GM19043 (cell line): ENCODE data around the gene MRPL1.
"Not testable (repeated sequence)": the region's sequence is repeated elsewhere in the genome, so short reads cannot be mapped to it uniquely, and the experiment has no call there.

Source experiments
- ATAC-seq: cut with Tn5 transposase; IDR thresholded peaks from one replicate; pipeline ENCODE4 v1.9.1; 2021; ENCODE audit warnings: low read depth; ENCODE audit not compliant: unreplicated experiment

MRPL1 gene

GRCh38 chr4:77849278-77849965, 13.2 kb upstream of the MRPL1 start:
- no peak for ATAC-seq

- peak; percentile 86 for ATAC-seq
Observed at GRCh38 chr4:77852892-77853495, 9.6 kb upstream of the MRPL1 start.

GRCh38 chr4:77854431-77855111, 8.1 kb upstream of the MRPL1 start:
- no peak for ATAC-seq

GRCh38 chr4:77856152-77856551, 6.5 kb upstream of the MRPL1 start:
- no peak for ATAC-seq

GRCh38 chr4:77859256-77859655, 3.4 kb upstream of the MRPL1 start:
- no peak for ATAC-seq

- no peak for ATAC-seq
Observed at GRCh38 chr4:77861495-77861894, 1.1 kb upstream of the MRPL1 start.

GRCh38 chr4:77863341-77863740, 711 bp downstream of the MRPL1 start:
- not testable (repeated sequence) for ATAC-seq

GRCh38 chr4:77865259-77865658, 2.6 kb downstream of the MRPL1 start:
- ATAC-seq, result no peak

GRCh38 chr4:77872723-77873445, 10.3 kb downstream of the MRPL1 start:
- ATAC-seq, result no peak

GRCh38 chr4:77877167-77877566, 14.5 kb downstream of the MRPL1 start:
- ATAC-seq, result no peak

- no peak for ATAC-seq
Observed at GRCh38 chr4:77877771-77878565, 15.3 kb downstream of the MRPL1 start.

- no peak for ATAC-seq
Observed at GRCh38 chr4:77880784-77881183, 18.2 kb downstream of the MRPL1 start.

GRCh38 chr4:77881460-77882295, 19.0 kb downstream of the MRPL1 start:
- no peak for ATAC-seq

GRCh38 chr4:77893451-77893850, 30.8 kb downstream of the MRPL1 start:
- ATAC-seq, result peak; percentile 59

GRCh38 chr4:77899607-77900006, 37.0 kb downstream of the MRPL1 start:
- no peak for ATAC-seq

GRCh38 chr4:77903186-77903585, 40.6 kb downstream of the MRPL1 start:
- no peak for ATAC-seq

- no peak for ATAC-seq
Observed at GRCh38 chr4:77905651-77906263, 43.1 kb downstream of the MRPL1 start.

GRCh38 chr4:77910676-77911075, 48.0 kb downstream of the MRPL1 start:
- no peak for ATAC-seq

- no peak for ATAC-seq
Observed at GRCh38 chr4:77911091-77911490, 48.5 kb downstream of the MRPL1 start.
